ENCODE results near the gene PPP1R15A.
"Not testable (repeated sequence)": the region's sequence is repeated elsewhere in the genome, so short reads cannot be mapped to it uniquely, and the experiment has no call there.

The PPP1R15A gene

GRCh38 chr19:48910803-48911202 lies 38.6 kb downstream of the PPP1R15A start:
- no peak for DNase-seq (ENCODE audit: low read depth in 3 of 3, low spot score in 1 of 3)

GRCh38 chr19:48913114-48913889 lies 41.1 kb downstream of the PPP1R15A start:
- no peak for DNase-seq (ENCODE audit: low read depth in 3 of 3, low spot score in 1 of 3)

- DNase-seq (ENCODE audit: low read depth in 3 of 3, low spot score in 1 of 3) = no peak
These were observed 42.0 kb downstream of the PPP1R15A start for GRCh38 chr19:48914181-48914580.

GRCh38 chr19:48915757-48916156 lies 43.5 kb downstream of the PPP1R15A start:
- no peak for DNase-seq (ENCODE audit: low read depth in 3 of 3, low spot score in 1 of 3)

- no peak for DNase-seq (ENCODE audit: low read depth in 3 of 3, low spot score in 1 of 3)
These were observed 45.9 kb downstream of the PPP1R15A start for GRCh38 chr19:48918071-48918470.

GRCh38 chr19:48918801-48919247 lies 46.6 kb downstream of the PPP1R15A start:
- no peak for DNase-seq (ENCODE audit: low read depth in 3 of 3, low spot score in 1 of 3)

- DNase-seq (ENCODE audit: low read depth in 3 of 3, low spot score in 1 of 3) = not testable (repeated sequence)
These were observed 47.0 kb downstream of the PPP1R15A start for GRCh38 chr19:48919271-48919670.

GRCh38 chr19:48920949-48921348 lies 48.7 kb downstream of the PPP1R15A start:
- DNase-seq (ENCODE audit: low read depth in 3 of 3, low spot score in 1 of 3) = no peak

GRCh38 chr19:48921721-48922500 lies 49.7 kb downstream of the PPP1R15A start:
- DNase-seq (ENCODE audit: low read depth in 3 of 3, low spot score in 1 of 3) = no peak

GRCh38 chr19:48922548-48923490 lies 50.6 kb downstream of the PPP1R15A start:
- DNase-seq (ENCODE audit: low read depth in 3 of 3, low spot score in 1 of 3) = no peak

GRCh38 chr19:48925240-48925843 lies 53.1 kb downstream of the PPP1R15A start:
- no peak for DNase-seq (ENCODE audit: low read depth in 3 of 3, low spot score in 1 of 3)
